Measurements from ENCODE around the gene ROBO4.
A peak's percentile ranks its signal among the peaks of the same experiment; 100 is the strongest.

ROBO4 gene

GRCh38 chr11:124897674-124898262, at the start of gene ROBO4:
Gene ROBO4 (minus strand): TSS chr11:124897865. CDS start chr11:124897795, 70 bp downstream.
- no peak for DNase-seq (ENCODE audit: low read depth)

GRCh38 chr11:124946735-124947141, 49.1 kb upstream of the ROBO4 start:
- no peak for DNase-seq (ENCODE audit: low read depth)

GRCh38 chr11:124945826-124946225, 48.2 kb upstream of the ROBO4 start:
- DNase-seq (ENCODE audit: low read depth): no peak

GRCh38 chr11:124944565-124944964, 46.9 kb upstream of the ROBO4 start:
- DNase-seq (ENCODE audit: low read depth): no peak

- DNase-seq (ENCODE audit: low read depth): no peak
Measured at GRCh38 chr11:124943741-124944140, 46.1 kb upstream of the ROBO4 start.

GRCh38 chr11:124943254-124943616, 45.6 kb upstream of the ROBO4 start:
- DNase-seq (ENCODE audit: low read depth): no peak

- no peak for DNase-seq (ENCODE audit: low read depth)
Measured at GRCh38 chr11:124942466-124943253, 45.0 kb upstream of the ROBO4 start.

GRCh38 chr11:124941703-124942102, 44.0 kb upstream of the ROBO4 start:
- no peak for DNase-seq (ENCODE audit: low read depth)

- DNase-seq (ENCODE audit: low read depth): no peak
Measured at GRCh38 chr11:124938970-124939369, 41.3 kb upstream of the ROBO4 start.

GRCh38 chr11:124938206-124938765, 40.6 kb upstream of the ROBO4 start:
- DNase-seq (ENCODE audit: low read depth): peak; percentile 2

- DNase-seq (ENCODE audit: low read depth): no peak
Measured at GRCh38 chr11:124937336-124937935, 39.8 kb upstream of the ROBO4 start.

- DNase-seq (ENCODE audit: low read depth): no peak
Measured at GRCh38 chr11:124935548-124936514, 38.2 kb upstream of the ROBO4 start, which contains the start of gene HEPACAM. Gene HEPACAM (minus strand): TSS chr11:124936047. CDS start chr11:124936006, 41 bp downstream.

GRCh38 chr11:124934862-124935547, 37.3 kb upstream of the ROBO4 start:
- DNase-seq (ENCODE audit: low read depth): peak; percentile 89

GRCh38 chr11:124930799-124931198, 33.1 kb upstream of the ROBO4 start:
- no peak for DNase-seq (ENCODE audit: low read depth)

- no peak for DNase-seq (ENCODE audit: low read depth)
Measured at GRCh38 chr11:124928942-124929665, 31.4 kb upstream of the ROBO4 start.

GRCh38 chr11:124923296-124923695, 25.6 kb upstream of the ROBO4 start:
- DNase-seq (ENCODE audit: low read depth): no peak

- DNase-seq (ENCODE audit: low read depth): no peak
Measured at GRCh38 chr11:124922831-124923230, 25.2 kb upstream of the ROBO4 start.

- DNase-seq (ENCODE audit: low read depth): peak; percentile 59
Measured at GRCh38 chr11:124920870-124921609, 23.4 kb upstream of the ROBO4 start.

GRCh38 chr11:124920356-124920755, 22.7 kb upstream of the ROBO4 start:
- DNase-seq (ENCODE audit: low read depth): no peak

- no peak for DNase-seq (ENCODE audit: low read depth)
Measured at GRCh38 chr11:124919898-124920297, 22.2 kb upstream of the ROBO4 start.

Measured in amniotic epithelial cell (primary cell).